Stimulated activated CD8-positive, alpha-beta memory T cell treated with anti-CD3 and anti-CD28 coated beads, Interleukin-12 subunit alpha, Interleukin-12 subunit beta, amount 100 ng/mL, for 1 hour (primary cell): ENCODE data around the gene CHSY1.

ENCODE experiments used
- DNase-seq: peaks from one replicate; pipeline ENCODE4 v3.0.0-alpha.2; 2020; ENCODE audit warnings: low read depth

Gene CHSY1

DNA sequence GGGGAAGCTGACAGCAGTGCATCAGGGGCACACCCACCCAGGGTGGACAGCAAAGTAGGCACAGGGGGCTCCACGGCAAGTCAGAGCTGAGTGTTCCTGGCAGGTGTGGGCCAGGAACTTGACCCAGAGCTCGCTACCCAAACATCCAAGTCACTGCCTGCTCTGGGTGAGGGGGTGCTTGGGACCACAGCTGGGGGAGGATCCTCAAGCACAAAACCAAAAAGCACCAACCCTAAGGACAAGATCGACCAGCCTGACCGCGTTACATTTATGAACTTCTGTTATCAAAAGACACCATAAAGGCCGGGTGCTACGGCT, 101.2 kb downstream of the CHSY1 start:
- no peak for DNase-seq

DNA sequence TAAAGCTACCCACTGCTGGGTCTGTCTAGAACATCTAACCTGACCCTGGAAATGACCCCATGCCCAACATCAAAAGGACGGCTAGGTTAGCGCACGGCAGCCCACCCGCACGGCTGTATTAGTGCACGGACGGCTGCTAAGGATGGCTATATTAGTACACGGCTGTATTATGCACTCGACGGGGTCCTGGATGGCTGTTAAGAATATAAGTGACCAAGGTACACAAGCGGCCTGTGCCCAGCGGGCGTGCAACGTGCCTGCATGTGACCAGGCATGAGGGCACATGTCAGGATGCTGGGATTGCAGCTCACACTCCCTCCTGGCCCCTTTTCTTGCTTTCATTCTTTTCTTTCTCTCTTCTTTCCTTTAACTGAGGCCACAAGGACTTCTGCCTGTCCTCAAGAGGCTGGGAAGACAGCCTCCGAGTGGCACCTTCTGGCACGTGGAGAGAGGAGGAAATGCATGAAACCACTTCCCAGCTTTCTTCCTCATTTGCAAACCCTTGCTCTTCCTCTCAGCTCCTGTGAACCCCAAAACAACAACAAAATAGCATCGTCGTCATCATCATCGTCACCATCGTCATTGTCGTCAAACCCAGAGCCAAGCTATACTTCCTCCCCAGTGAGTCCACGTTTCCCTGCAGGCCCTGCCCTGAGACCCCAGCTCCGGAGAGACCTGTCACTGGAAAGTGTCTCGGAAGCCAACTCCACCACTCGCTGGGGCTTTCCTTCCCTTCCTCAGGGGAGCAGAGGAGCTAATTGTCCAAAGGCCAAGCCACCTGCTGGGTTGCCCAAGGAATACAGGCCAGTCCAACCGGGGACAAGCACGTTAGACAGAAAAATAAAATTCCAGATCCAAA, 101.8 kb downstream of the CHSY1 start:
- no peak for DNase-seq

DNA sequence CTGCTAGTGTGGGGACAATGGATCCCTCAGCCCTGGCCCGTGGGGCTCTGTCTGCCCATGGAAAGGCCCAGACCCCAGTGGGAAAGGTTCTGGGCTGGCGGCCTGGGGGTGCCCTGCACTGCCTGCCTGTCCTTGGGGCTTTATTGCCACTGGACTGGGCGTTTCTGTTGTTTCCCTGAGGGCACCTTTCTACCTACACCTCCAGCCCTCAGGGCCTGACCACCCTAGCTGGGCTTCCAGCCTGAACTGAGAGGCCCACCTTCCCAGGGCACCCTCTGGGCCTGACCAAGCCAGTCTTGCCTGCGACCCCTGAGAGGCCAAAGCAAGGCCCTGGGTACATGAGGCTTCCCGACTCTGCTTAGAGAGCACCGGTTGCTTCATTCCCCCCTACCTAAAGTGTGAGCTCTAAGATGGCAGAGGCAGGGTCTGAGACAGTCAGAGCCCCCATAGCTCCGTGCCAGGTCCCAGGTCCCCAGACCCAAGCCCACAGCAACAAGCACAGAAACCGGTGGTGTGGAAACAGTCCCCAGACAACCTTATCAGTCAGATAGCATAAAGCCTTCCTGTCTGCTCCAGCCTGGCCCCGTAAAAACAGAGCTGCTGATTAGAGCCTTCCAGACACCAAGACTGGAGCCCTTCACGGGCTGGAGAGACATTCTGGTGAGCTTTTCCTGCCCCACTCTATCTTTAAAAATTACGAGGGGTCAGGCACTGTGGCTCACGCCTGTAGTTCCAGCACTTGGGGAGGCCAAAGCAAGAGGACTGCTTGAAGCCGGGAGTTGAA, 102.8 kb downstream of the CHSY1 start:
- no peak for DNase-seq

DNA sequence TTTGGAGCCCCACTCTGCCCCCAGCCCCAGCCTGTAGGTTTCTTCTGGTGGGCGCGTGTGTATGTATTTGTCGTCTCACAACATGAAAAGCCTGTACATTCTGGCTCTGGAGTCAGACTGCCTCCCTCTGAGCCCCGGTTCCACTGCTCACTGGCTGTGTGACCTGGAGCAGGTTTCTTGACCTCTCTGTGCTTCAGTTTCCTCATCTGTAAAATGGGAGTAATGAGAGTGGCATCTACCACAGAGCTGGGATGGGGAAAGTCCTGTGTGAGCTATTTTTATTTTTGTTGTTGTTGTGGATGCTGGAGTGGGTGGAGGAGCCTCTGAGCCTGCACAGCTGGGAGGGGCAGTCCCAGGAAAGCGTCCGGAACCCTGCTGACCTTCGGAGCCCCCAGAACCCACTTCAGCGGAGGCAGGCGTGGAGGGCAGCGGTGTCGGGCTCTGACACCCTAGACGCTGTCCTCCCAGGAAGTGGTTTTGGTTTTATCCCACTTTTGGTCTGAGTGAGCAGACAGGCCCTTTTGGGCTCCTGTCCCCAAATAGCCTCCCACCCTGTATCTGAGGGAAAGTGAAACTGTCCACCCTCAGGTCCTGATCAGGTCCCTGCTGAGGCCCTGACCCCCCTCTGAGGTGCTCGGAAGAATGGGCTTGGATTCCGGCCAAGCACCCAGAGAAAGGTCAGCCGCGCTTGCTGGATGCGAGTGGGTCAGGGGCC, 103.5 kb downstream of the CHSY1 start:
- no peak for DNase-seq

DNA sequence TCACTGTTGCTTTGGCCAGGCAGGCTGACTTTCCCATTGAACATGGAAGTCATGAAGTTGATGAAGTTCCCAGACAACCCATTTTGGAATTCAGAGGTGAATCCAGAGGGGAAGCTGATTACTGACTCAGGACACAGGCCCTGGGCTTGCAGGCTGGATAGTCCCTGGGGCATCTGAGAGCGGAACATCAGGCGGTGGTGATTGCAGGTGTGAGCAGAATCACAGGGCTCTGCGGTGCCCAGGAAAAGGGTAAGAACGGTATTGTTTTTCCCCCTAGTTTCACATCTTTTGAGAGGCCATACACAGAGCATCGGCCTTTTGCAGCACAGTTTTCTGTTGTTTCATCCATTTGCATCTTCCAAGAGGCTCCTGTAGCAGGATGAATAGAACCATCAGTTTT, 104.7 kb downstream of the CHSY1 start:
- no peak for DNase-seq

DNA sequence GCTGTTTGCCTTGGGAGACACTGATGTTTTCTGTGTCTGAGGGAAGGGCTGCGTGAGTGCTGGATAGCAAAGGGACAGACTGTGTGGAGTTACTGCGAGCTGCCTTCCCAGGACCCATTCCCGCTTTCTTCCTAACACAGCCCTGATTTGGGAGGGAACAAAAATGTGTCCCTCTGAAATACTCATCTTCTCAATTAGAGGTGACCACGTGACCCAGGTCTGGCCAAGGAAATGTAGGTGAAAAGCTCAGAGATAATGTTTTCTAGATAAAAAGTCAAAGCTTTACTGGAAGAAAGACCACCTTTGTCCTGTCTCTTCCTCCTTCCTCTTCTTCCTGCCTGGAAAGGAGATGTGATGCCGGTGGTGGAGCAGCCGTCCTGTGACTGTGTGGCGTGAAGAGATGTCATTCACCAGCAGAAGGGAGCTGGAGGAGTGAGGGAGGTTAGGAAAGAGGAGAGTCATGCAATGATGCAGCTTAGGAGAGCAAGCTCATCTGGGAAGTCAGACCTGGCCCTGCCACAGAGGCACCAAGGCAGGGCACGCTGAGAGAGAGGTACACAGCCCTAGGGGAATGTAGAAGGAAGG, 105.6 kb downstream of the CHSY1 start:
- no peak for DNase-seq

DNA sequence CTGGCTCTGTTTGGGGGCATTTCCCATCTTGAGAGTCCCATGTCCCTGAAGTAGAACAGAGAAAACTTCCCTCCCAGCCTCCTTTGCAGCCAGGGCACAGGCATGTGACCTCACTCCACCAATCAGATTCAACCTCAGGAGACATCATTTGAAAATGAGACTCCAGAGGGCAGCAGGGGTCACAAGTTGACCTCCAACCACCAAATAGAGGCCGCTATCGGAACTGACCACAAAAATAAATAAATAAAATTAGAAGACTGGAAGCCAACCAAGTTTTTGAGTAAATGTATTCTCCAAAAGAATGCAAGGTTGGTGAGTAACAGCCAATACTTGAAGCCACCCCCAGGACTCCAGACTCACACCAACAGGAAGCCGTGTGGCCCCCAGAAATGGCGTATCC, 106.5 kb downstream of the CHSY1 start:
- no peak for DNase-seq

DNA sequence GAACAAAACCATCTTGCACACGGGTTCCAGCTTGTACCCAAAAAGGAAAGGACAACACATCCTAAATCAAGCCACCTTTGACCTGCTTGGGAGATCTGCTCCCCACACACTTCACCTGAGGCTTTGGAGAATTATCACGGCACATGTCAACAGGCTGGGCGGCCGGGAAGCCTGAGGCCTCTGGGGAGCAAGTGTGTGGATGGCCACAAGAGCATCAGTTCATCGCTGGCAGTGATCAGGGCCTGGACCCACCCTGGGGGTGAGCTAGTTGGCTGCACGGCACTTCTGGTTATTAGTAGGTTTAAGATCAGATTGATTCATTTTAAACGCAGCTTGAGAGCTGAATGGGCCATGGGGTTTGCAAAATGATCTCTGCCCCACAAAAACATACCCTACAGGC, 108.5 kb downstream of the CHSY1 start:
- DNase-seq, result no peak

DNA sequence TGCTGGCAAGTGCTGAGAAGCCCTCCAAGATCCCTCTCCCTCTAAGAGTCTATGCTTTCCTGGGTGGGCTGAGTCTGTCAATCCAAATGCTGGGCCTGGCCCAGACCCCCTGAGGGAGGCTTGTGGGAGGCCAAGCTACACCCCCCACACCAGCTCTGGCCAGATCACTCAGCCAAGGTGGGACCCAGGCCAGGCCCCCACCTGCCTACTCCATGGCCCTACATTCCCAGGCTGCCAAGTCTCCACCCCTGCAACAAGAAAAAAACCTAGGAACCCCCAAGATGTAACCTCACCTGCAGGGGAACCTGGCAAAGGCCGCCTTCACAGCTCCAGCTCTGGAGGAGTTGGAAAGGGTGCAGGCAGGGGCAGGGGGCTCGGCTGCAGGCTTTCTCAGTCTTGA, 109.1 kb downstream of the CHSY1 start:
- DNase-seq, result no peak

DNA sequence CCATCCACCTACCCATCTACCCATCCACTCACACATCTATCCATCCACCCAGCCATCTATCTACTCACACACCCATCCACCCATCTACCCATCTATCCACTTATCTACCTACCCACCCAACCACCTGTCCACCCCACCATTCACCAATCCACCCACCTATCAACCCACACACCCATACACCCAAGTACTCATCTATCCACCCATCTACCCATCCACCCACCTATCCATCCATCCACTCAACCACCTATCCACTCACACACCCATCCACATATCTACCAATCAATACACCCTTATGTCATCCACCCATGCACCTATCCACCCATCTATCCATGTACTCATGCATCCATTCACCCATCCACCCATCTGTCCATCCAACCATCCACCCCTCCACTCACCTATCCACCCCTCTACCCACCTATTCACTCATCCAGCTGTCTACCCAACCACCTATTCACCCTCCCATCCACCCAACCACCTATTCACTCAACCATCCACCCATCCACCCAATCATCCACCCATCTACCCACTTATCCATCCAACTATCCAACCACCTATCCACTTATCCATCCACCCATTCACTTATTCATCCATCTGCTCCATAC, 109.8 kb downstream of the CHSY1 start:
- DNase-seq, result no peak

DNA sequence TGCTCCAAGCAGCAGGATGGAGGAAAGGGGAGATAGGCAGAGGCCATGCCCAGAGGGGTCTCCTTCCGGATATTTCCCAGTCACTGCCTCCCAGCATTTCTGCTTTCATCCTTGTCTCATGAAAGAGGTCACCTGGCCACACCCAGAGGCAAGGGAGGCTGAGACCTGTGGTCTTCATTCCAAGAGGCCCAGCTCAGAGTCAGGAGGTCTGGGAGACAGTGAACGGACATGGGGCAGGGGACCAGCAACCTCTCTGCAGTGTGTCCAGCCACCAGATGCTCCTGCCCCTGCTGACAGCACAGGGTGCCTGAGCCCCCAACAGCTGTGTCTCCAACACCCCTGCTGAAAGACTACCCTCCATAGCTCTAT, 111.2 kb downstream of the CHSY1 start:
- DNase-seq, result no peak

DNA sequence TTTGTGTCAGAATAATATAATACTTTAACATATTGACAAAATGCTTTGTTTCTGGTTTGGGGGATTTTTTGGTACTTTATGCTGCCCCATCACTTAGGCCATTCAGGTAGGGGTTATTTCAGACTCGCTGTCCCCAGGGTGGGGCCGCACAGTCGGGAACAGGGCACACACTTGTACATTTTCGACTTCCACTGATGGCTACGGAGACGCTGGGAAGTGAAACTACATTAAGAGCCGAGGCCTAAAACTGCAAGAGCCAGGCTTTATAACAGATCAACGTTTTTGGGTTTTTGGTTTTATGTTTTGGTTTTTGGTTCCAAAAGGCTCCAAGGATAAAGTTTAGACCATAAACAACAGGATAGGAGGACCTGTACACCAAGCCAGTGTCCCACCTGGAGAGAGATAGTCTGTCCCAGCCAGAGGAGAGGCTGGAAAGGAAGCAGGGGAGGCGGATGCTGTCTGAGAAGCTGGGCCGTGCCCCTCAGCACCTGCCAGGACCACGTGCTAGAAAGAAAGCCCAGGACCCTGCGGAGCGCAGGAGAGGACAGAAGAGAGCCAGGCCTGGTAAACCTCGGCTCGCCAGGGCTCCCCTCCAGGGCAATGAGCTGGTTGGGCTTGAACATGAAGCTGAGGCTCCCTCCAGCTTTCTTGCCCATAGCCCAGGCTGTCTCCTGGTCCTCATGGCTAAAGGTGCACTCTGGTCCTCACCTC, 111.7 kb downstream of the CHSY1 start:
- no peak for DNase-seq

DNA sequence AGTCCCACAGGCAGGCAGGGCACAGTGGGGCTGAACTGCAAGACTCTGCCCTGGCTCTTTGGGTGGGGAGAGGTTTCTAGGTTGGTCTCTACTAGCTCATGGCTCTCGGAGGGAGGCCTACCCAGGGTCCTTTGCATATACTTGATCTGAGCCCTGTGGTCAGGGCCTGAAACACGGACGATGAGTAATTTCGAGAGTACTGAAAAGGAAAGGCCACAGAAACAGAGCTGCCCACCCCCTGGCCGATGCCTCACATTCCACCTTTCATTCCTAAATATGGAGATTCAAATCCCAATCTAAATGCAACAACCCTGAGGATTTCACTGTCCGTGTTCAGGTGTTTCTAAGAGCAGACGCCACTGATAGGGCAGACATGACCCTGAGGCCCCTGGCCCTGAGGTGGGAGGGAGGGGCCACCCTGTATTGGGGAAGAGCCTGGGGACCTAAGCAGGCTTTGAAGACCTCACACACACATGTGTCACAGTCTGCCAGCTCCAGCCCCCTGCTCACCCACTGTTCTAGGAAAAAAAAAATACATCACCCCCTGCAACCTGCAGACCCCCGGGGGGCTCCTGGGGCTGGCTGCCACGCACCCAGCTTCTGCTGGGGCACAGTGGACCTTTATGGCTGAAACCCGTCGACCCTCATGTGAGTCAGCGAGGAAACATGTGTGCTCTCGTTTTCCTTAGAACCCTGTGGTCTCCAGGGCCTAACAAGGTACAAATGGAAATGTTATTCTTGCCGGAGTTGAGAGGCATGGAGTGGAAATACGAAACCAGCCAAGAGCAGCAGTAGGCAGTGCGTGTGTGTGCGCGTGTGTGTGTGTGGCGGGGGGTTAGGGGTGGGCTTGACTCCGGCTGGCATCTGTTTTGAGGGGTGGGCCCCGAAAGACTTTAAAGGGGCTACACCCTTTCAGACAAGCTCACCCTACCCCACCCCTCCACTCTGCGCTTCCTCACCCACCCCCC, 112.7 kb downstream of the CHSY1 start:
- no peak for DNase-seq

DNA sequence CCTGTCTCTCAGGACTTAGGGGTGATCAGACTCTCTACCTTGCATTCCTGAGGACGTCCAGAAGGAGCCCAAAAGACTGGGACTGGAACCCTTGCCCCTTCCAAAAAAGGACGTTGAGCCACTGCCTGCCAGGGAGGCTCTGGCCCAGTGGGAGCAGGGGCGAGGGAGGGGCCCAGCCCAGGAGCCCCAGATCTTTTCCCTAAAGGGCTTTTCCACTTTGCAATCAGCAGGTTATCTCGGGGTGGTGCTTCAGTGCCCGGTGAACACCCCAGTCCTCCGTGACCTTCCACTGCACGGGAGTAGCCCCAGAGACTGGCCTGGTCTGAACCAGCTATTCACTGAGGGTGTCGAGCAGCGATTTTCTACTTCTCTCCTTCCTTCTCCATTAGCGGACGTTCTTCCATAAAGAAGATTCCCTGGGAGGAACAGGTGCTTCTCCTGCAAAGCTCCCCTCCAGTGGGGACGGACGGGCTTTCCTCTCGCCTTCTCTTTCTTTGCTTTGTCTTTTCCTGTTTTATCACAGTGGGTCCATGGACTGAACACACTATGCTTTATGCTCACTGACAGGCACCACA, 113.7 kb downstream of the CHSY1 start:
- DNase-seq, result no peak

DNA sequence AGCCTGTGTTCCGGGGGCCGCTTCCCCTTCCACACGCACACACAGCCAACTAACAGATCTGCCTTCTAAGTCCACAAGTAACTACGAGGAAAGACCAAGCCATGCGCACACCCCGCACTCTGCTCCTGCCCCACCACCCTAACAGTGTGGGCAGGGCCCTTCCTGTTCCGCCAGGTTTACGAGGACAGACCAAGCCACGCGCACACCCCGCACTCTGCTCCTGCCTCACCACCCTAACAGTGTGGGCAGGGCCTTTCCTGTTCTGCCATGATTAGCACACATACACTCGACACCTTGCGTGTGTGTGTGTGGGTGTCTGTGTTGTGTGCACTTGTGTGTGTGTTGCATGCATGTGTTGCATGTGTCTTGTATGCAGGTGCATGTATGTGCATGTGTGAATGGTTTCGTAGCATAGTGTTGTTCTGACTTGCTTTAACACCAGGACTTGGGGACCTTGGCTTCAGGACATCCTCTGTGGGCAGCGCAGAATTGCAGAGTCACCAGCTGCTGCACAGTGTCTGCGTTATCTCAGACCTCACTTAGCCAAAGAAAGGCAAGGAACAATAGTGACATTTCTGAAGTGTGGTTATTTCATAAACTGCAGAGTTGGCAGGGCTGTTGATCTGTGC, 114.4 kb downstream of the CHSY1 start:
- no peak for DNase-seq

DNA sequence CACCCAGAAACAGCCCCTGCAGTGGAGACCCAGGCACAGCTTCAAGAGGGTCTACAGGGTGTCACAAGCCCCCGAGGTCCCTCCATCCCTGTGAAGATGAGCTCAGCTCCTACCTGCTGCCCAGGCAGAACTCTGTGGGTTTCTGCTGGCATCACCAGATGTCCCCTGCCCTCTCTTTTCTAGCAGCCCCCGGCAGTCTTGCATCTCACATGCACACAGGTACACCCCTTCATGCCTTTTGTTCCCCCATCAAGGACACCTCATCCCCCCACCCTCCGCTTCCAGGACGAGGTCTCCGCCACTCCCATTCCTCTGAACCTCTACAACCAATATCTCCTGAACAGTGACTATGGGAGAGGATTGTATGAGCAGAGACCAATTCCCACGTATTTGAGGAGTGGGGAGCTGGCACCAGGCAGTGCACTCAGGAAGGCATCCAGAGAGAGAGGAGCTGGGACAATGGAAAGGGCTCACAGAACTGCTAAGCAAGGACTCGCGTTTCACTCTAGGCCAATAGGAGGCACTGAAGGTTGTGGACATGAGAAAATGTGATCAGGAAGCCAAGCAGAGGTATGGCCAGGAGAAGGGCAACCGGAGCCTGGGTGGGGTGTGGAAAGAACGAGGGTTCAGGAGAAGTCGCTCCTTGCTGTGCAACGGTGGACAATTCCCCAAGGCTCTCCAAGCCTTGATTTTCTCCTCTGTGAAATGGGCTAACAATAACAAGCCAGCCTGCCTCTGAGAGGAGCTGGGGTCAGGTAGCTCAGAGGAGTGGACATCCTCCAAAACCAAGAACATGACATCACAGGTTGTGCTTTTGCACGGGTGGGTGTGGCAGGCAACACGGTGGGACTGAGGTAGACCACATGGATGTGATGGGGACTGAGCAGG, 115.2 kb downstream of the CHSY1 start:
- no peak for DNase-seq

DNA sequence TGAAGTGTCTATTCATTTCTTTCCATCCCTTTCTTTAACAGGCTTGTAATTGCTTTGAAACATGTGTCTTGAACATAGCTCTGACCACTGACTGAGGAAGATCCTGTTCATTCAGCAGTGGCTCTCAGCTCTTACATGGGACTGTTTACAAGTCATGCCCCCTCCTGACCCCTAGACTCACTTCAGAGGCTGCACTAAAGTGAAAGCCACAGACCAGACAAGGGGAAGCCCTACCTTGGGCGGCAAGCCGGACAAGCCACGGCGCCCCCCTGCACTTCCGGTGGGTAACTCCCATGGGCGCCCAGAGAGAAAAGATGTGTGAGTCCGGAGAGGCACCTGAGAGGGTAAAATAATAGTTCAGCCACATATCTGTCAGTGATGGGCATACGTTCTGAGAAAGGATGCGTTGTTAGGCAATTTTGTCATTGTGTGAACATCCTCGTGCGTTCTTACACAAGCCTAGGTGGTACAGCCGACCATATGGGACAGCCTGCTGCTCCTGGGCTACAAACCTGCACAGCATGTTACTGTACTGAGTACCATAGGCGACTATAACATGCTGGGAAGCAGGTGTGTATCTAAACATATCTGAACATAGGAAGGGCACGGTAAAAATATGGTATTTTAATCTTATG, 116.2 kb downstream of the CHSY1 start:
- no peak for DNase-seq

DNA sequence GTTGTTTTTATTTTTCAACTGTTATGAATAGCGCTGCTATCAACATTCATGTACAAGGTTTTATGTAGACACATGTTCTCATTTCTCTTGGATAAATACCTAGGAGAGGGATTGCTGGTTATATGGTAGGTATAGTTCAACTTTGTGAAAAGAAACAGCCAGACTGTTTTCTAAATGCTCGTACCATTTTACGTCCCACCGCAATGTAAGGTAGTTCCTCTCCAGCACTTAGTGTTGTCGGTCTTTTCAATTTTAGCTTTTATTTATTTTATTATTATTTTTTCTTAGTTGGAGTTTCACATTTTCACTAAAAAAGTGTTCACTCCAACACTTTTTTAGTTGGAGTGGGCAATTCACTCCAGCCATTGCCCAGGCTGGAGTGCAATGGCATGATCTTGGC, 117.1 kb downstream of the CHSY1 start:
- no peak for DNase-seq
